ENCODE measurements around the gene IQCB1.
"Not testable (repeated sequence)": the region's sequence is repeated elsewhere in the genome, so short reads cannot be mapped to it uniquely, and the experiment has no call there.

The IQCB1 gene, protein sequence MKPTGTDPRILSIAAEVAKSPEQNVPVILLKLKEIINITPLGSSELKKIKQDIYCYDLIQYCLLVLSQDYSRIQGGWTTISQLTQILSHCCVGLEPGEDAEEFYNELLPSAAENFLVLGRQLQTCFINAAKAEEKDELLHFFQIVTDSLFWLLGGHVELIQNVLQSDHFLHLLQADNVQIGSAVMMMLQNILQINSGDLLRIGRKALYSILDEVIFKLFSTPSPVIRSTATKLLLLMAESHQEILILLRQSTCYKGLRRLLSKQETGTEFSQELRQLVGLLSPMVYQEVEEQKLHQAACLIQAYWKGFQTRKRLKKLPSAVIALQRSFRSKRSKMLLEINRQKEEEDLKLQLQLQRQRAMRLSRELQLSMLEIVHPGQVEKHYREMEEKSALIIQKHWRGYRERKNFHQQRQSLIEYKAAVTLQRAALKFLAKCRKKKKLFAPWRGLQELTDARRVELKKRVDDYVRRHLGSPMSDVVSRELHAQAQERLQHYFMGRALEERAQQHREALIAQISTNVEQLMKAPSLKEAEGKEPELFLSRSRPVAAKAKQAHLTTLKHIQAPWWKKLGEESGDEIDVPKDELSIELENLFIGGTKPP

DNA sequence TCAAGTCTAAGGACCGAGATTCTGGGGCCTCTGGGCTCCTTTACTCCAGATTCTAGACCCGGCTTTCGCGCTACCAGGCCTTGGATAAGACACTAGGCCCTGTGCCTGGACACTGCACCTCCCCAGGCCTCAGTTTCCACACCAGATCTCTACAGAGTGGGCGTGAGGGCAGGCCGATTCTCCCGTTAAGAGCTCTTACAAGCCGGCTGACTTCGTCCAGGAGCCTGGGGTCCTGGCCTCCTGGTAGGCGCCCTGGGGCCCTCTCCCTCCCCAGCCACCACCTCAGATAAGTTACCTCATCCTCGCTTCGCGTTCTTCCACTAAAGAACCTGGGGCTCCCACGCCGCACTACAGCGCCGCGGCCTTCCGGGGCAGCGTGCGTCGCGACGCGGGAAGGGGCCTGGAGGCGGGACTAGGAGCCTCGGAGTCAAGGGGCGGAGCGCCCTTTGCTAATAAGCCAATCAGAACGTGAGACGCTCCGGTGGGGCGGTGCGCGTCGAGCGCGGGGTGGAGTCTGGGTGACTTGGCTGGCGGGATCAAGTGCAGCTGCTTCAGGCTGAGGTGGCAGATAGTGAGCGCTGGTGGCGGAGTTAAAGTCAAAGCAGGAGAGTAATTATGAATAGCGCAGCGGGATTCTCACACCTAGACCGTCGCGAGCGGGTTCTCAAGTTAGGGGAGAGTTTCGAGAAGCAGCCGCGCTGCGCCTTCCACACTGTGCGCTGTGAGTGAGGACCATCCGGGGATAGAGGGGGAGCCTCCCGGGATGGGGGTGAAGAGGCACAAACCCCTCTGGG is at the start of gene IQCB1, which contains the start of gene EAF2:
TSS of gene IQCB1 (minus strand) at position 390 of the 794 bp plus-strand sequence. CDS start 6,100 bp downstream, outside the sequence.
TSS of gene EAF2 (plus strand) at position 539 of the 794 bp plus-strand sequence. CDS start at position 616, 77 bp downstream.
- peak; percentile 89 to 99 (median 97) for DNase-seq
- intact Hi-C loops (cut with DNase I) = no loop called here

DNA sequence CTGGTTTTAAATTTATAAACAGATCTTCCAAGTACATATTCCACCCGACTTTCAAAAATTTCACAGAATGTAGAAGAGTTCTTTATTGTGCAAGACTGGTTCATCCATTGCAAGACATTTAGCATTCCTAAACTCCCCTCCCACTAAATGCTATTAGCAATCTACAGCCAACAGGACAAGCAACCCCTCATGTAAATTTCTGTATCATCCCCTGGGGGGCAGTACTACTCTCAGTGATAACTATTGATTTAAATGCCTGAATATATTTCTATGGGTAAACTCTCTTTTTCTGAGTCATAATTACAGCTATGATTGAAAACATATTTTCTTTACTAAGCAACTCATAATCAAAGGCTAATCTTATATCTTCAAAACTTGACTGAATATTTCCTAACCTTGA is 48.6 kb upstream of the IQCB1 start:
- no peak for DNase-seq
- intact Hi-C loops (cut with DNase I) = no loop called here

DNA sequence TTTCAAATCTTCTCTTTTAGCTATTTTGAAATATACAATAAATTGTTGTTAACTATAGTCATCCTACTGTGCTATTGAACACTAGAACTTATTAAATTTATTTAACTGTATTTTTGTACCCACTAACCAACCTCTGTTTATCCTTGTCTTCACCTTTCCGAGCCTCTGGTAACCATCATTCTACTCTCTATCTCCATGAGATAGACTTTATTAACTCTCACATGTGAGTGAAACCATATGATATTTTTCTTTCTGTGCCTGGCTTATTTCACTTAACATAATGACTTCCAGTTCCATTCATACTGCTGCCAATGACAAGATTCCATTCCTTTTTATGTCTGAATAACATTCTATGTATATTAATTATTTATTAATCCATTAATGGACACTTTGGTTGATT is 43.6 kb upstream of the IQCB1 start:
- intact Hi-C loops (cut with DNase I) = no loop called here

DNA sequence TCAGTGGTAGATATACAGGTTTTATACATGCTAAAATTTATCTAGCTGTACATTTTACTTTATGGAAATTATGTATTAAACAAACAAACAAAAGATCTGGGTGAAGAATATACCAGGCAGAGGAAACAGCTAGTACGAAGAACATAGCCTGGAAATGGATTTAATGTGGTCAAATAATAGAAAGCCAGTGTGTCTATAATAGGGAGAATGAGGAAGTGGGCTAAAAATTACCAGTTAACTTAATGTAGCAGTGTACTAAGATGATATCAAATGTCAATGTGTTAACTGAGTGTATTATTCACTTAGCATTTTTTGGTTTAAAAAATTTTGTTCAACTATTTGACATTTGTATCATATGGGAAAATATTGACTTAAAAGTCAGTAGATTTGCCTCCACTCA is 36.6 kb upstream of the IQCB1 start:
- intact Hi-C loops (cut with DNase I) = no loop called here

More for the DNA sequence above, 43.6 kb upstream of the IQCB1 start:
- no peak for DNase-seq

DNA sequence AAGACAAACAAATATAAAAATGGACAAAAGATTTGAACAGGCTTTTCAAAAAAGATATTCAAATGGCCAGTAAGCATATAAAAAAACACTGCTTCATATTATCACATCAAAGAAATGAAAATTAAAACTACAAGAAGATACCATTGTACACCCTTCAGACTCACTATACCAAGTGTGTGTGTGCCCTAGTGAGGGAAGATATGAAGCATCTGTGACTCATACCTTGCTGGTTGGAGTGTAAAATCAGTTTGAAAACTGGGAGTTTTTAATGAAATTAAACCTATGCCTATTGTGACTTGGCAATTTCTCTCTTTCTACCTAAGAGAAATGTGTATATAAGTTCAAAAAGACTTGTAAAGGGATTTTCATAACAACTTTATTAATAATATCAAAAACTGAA is 35.9 kb upstream of the IQCB1 start:
- intact Hi-C loops (cut with DNase I) = no loop called here
- DNase-seq = no peak

More for the DNA sequence above, 36.6 kb upstream of the IQCB1 start:
- no peak for DNase-seq

DNA sequence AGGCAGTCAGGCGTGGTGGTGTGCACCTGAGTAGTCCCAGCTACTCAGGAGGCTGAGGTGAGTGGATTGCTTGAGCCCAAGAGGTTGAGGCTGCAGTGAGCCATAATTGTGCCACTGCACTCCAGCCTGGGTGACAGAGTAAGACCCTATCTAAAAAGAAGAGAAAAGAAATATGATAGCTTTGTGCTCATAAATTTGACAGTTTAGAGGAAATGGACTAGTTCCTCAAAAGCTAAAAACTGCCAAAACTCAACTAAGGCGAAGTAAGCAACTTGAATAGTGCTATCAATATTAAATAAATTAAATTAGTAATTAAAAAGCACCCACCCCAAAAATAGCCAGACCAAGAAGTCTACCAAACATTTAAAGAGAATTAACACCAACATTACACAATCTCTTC is 34.9 kb upstream of the IQCB1 start:
- DNase-seq = no peak
- intact Hi-C loops (cut with DNase I) = no loop called here

DNA sequence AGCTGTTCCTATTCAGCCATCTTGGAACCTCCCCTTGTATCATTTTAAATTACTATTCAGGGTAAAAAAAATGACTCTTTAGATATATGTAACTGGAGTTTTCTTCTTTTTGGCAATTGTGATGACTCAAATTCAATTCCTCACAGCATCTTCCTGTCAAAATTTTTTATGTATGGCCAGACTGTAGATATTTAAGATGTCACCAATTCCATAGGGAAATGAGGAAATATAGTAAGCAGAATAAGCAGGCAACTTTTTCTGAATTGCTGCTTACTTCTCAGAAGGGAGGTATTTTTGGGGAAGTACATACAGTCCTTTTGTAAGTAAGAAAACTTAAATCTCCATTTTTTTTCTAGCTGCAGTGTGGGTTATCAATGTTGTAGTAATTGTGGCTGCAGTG is 28.9 kb upstream of the IQCB1 start:
- intact Hi-C loops (cut with DNase I) = no loop called here
- DNase-seq = no peak

DNA sequence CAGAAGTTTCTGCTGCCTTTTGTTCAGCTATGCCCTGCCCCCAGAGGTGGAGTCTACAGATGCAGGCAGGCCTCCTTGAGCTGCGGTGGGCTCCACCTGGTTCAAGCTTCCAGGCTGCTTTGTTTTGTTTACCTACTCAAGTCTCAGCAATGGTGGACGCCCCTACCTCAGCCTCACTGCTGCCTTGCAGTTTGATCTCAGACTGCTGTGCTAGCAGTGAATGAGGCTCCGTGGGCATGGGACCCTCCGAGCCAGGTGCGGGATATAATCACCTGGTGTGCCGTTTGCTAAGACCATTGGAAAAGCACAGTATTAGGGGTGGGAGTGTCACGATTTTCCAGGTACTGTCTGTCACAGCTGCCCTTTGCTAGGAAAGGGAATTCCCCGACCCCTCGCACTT is 28.4 kb upstream of the IQCB1 start:
- intact Hi-C loops (cut with DNase I); DNase-seq: not testable (repeated sequence)

DNA sequence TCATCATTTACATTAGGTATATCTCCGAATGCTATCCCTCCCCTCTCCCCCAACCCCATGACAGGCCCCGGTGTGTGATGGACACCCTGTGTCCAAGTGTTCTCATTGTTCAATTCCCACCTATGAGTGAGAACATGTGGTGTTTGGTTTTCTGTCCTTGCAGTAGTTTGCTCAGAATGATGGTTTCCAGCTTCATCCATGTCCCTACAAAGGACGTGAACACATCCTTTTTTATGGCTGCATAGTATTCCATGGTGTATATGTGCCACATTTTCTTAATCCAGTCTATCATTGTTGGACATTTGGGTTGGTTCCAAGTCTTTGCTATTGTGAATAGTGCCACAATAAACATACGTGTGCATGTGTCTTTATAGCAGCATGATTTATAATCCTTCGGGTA is 22.9 kb upstream of the IQCB1 start:
- intact Hi-C loops (cut with DNase I); DNase-seq: not testable (repeated sequence)

DNA sequence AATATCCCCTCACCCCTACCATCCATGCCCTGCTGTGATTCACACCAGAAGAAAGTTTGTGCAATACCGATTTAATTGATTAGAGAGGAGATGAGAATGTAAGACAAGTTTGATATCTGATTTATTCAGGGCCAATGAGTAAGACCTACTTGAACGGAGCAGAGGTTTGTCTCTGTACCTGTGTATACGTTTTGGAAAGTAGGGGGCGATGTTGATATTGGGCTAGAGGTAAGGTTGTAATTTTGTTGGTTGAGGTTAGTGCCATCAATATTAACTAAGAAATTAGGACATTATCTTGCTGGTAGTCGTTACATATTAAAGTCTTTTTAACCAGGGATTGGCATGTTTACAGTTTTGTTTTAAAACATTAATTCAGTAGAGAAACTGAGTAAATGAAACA is 20.7 kb upstream of the IQCB1 start:
- intact Hi-C loops (cut with DNase I) = no loop called here
- DNase-seq = no peak

DNA sequence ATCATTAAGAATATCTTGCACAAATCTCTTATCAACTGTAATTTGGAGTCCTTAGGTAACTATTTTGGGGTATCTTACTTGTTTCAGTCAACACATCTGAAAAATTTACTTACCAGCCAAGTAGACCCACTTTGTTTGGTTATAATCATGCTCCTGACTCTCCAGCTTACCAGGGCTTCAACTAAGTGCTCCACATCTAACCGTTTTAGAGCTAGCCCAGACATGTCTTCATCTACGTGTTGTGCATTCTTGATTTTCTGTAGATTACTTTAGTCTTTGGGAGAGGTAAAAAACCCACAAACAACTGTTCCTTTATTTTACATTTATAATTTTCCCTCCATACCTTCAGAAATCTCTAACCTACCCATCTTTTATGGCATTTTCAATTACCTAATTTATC is 17.4 kb upstream of the IQCB1 start:
- no peak for DNase-seq
- intact Hi-C loops (cut with DNase I) = no loop called here

DNA sequence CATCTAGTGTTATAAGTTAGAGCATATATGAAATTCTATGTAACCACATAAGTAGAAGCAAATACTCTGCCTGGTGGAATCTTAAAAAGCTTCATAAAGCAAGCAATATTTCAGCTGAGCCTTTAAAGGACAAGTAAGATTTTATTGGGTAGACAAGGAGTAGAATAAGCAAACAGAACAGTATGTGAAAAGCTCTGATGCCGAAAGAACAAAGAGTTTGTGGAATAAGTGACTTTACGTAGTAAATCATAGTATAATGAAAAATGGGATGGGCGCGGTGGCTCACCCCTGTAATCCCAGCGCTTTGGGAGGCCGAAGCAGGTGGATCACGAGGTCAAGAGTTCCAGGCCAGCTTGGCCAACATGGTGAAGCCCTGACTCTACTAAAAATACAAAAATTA is 10.0 kb upstream of the IQCB1 start:
- intact Hi-C loops (cut with DNase I) = no loop called here

DNA sequence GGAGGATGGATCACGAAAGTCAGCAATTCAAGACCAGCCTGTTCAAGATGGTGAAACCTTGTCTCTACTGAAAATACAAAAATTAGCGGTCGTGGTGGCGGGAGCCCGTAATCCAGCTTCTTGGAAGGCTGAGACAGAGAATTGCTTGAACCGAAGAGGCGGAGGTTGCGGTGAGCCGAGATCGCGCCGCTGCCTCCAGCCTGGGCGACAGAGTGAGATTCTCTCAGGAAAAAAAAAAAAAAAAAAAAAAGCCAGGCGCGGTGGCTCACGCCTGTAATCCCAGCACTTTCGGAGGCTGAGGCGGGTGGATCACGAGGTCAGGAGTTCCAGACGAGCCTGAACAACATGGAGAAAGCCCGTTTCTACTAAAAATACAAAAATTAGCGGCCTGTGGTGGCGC is 5.1 kb upstream of the IQCB1 start:
- intact Hi-C loops (cut with DNase I) = no loop called here
- no peak for DNase-seq

More for the DNA sequence above, 10.0 kb upstream of the IQCB1 start:
- DNase-seq = no peak

DNA sequence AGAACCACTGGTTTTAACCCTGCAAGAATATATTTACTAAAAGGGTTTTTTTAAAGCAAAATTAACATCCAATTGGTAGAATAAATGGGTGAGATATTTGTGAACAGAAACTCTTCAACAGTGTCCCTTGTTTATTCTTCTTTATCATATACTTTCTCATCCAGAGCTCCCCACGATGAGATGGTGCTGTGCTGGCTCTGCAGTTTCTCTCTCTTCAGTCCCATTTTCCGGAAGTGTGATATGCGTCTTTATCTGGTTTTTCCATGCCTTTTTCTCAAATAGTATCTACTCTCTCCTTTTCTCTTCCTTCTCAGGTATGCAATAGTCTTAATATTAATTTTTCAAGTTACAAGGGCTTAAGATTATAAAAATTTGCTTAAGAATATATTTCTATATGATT is 1.6 kb upstream of the IQCB1 start:
- DNase-seq = no peak
- intact Hi-C loops (cut with DNase I) = no loop called here

DNA sequence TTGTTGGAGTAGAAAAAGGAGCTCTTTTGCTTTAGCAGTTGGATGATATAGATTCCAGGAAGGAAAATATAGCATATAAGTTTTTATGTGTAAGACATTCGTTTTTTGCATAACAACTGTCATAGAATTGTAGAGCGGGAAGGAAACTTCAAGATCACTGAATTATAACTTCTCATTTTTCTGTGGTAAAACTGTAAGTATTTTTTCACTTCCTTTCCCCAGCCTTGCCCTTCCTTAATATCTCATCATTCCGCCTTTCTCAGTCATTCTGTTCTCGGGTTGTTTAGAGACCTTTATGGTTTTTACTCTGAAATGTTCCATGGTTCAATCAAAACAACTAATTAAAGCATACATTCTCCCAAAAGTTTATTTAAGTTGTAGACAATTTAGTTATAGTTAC is 1.2 kb upstream of the IQCB1 start:
- no peak for DNase-seq
- intact Hi-C loops (cut with DNase I) = no loop called here

DNA sequence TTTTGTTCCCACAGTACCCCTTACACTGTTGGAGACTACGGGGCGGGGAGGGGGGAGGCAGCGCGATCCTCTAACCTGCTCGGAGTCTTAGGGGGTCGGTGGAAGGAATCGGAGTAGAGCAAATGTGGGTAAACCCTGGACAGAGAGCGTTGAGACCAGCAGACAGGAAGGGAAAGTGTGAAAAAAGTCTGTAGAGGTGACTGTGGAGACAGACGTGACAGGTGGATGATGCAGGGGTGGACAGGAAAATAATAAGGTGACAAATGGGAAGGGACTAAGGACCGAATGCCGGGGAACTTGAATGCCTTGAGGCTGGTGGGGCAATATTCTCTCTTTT is 573 bp upstream of the IQCB1 start:
- DNase-seq = peak in 1 of 42 donors; percentile 3
- intact Hi-C loops (cut with DNase I) = no loop called here

DNA sequence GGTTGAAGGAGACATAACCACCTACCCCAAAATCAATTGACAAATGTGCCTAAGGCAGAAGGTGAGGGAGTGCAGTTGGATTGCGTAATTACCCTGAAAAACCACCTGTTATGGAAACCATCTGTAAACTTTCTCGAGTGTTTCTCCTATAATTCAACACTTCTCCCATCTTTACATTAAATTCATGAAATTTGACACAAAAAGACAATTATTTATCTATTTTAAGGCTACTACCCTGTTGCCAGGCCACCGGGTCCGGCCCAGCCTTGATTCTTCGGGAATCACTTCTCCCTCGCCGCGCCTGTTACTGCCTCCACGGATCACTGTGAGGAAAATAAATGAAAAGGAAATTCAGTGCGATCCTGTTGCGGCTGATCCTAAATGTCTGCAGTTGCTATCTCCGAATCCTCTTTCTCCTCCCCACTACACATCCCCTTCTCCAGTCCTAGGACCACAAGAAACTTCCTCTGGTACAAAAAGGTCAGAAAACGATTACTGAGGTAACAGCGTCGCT is 646 bp downstream of the IQCB1 start:
- intact Hi-C loops (cut with DNase I) = no loop called here
- DNase-seq = peak in 15 of 42 donors; percentile 2 to 45 (median 14)

DNA sequence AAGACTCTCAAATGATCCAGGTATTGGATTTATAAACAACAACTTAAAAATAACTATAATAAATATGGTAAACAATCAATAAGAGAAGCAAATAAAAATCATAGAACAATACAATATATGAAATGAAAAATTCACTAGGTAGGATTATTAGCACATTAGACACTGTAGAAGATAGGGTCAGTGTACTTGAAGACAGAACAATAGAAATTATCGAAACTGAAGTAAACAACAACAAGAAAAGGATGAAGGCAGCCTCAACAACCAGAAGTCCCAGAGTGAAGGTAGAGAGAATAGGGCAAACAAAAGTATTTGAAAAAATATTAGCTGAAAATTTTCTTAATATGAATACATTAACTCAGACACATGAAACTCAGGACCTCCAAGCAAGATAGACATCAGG is 11.9 kb downstream of the IQCB1 start:
- intact Hi-C loops (cut with DNase I) = no loop called here
- DNase-seq = no peak

DNA sequence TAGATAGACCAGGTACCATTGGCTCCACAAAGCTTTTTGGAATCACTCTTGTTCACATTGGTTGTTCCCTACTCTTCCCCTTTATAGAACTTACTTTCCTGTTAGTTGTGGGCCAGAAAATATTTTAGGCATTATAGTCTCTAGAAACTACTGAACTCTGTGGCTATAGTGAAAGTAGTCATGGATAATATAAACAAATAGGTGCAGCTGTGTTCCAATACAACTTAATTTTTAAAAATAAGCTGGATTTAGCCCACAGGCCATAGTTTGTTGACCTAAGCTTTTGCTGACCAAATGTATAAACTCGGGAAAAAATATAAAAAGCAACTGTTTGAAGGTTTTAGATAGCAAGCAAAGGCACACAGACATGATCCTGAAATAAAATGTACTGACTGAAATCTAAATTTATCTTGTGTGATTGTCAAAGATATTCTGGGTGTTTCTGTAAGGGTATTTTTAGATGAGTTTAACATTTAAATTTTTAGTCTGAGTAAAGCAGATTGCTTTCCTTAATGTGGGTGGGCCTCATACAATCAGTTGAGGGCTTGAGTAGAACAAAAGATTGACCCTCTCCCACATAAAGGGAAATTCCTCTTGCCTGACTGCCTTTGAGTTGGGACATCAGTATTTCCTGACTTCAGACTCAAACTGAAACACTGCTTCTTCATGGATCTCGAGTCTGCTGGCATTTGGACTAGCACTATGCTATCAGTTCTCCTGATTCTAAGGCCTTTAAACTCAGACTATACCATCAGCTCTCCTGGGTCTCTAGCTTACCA is 13.2 kb downstream of the IQCB1 start:
- no peak for DNase-seq
- intact Hi-C loops (cut with DNase I) = no loop called here

Data from head of caudate nucleus (tissue), 42 donors.